VCaP (cell line): ENCODE data around the gene SMCHD1.
A peak's percentile ranks its signal among the peaks of the same experiment; 100 is the strongest.

Experiments
- H3K27ac ChIP-seq: fragments of 450-650 bp; 2 replicates; pipeline ENCODE4 v1.5.1; 2017
- CTCF ChIP-seq: fragments of 450-650 bp; conservative IDR thresholded peaks from 2 replicates; pipeline ENCODE4 v1.5.1; 2017; ENCODE audit warnings: mild to moderate bottlenecking, moderate library complexity

Gene SMCHD1

GRCh38 chr18:2776601-2777000 lies 121.1 kb downstream of the SMCHD1 start:
- H3K27ac ChIP-seq: no peak overlapping the region

GRCh38 chr18:2777241-2777640 lies 121.7 kb downstream of the SMCHD1 start:
- H3K27ac ChIP-seq: no peak overlapping the region
- TF ChIP-seq CTCF: no peak

More at GRCh38 chr18:2776601-2777000, 121.1 kb downstream of the SMCHD1 start:
- no peak for TF ChIP-seq CTCF

- H3K27ac ChIP-seq: no peak overlapping the region
Observed at GRCh38 chr18:2780750-2781149, 125.2 kb downstream of the SMCHD1 start.

GRCh38 chr18:2787225-2787624 lies 131.7 kb downstream of the SMCHD1 start:
- H3K27ac ChIP-seq: no peak overlapping the region
- no peak for TF ChIP-seq CTCF

More at GRCh38 chr18:2780750-2781149, 125.2 kb downstream of the SMCHD1 start:
- TF ChIP-seq CTCF: no peak

- TF ChIP-seq CTCF: no peak
- H3K27ac ChIP-seq: no peak overlapping the region
Observed at GRCh38 chr18:2792395-2792794, 136.9 kb downstream of the SMCHD1 start.

GRCh38 chr18:2794159-2794558 lies 138.6 kb downstream of the SMCHD1 start:
- no peak for TF ChIP-seq CTCF
- H3K27ac ChIP-seq: no peak overlapping the region

GRCh38 chr18:2797951-2798350 lies 142.4 kb downstream of the SMCHD1 start:
- TF ChIP-seq CTCF: no peak
- no peak overlapping the region for H3K27ac ChIP-seq

GRCh38 chr18:2799369-2799768 lies 143.8 kb downstream of the SMCHD1 start:
- no peak for TF ChIP-seq CTCF
- H3K27ac ChIP-seq: peak overlapping the region; percentile 23
